Measurements from ENCODE around the gene HDGFL2.

The HDGFL2 gene

GRCh38 chr19:4443188-4443587 is 28.9 kb upstream of the HDGFL2 start:
- Histone ChIP-seq H3K4me3 (ENCODE audit: low read depth, low read length) (no peak overlapping the region), H3K27me3 (ENCODE audit: insufficient read depth, low read depth, severe bottlenecking) (no peaks in the 10 kb centered on the region), H3K9me3 (ENCODE audit: severe bottlenecking) (no peaks in the 10 kb centered on the region), H3K27ac (no peak overlapping the region), H3K36me3 (peaks cover 95% of the 10 kb centered on the region)
- DNase-seq, result no peak
- TF ChIP-seq CTCF (IDR thresholded peaks at IDR 0.05; ENCODE audit: low read depth, low read length), result no peak

- TF ChIP-seq CTCF (IDR thresholded peaks at IDR 0.05; ENCODE audit: low read depth, low read length), result no peak
- Histone ChIP-seq H3K36me3 (peaks cover 97% of the 10 kb centered on the region), H3K9me3 (ENCODE audit: severe bottlenecking) (no peaks in the 10 kb centered on the region), H3K27me3 (ENCODE audit: insufficient read depth, low read depth, severe bottlenecking) (no peaks in the 10 kb centered on the region), H3K27ac (no peak overlapping the region), H3K4me3 (ENCODE audit: low read depth, low read length) (no peak overlapping the region)
- DNase-seq, result no peak
These were observed 27.9 kb upstream of the HDGFL2 start for GRCh38 chr19:4443966-4444764.

GRCh38 chr19:4444765-4445741 is 27.0 kb upstream of the HDGFL2 start:
- H3K9me3 ChIP-seq (ENCODE audit: severe bottlenecking), result no peaks in the 10 kb centered on the region
- TF ChIP-seq CTCF (IDR thresholded peaks at IDR 0.05; ENCODE audit: low read depth, low read length), result no peak
- no peak for DNase-seq
- no peak overlapping the region for H3K27ac ChIP-seq
- no peak overlapping the region for H3K4me3 ChIP-seq (ENCODE audit: low read depth, low read length)
- peaks cover 92% of the 10 kb centered on the region for H3K36me3 ChIP-seq
- H3K27me3 ChIP-seq (ENCODE audit: insufficient read depth, low read depth, severe bottlenecking), result no peaks in the 10 kb centered on the region

- Histone ChIP-seq H3K27ac (no peak overlapping the region), H3K36me3 (peaks cover 90% of the 10 kb centered on the region), H3K27me3 (ENCODE audit: insufficient read depth, low read depth, severe bottlenecking) (no peaks in the 10 kb centered on the region), H3K9me3 (ENCODE audit: severe bottlenecking) (no peaks in the 10 kb centered on the region), H3K4me3 (ENCODE audit: low read depth, low read length) (no peak overlapping the region)
- TF ChIP-seq CTCF (IDR thresholded peaks at IDR 0.05; ENCODE audit: low read depth, low read length), result no peak
- DNase-seq, result no peak
These were observed 26.0 kb upstream of the HDGFL2 start for GRCh38 chr19:4445963-4446703.

- H3K4me3 ChIP-seq (ENCODE audit: low read depth, low read length), result no peak overlapping the region
- no peak for DNase-seq
- no peak for TF ChIP-seq CTCF (IDR thresholded peaks at IDR 0.05; ENCODE audit: low read depth, low read length)
- no peaks in the 10 kb centered on the region for H3K27me3 ChIP-seq (ENCODE audit: insufficient read depth, low read depth, severe bottlenecking)
- H3K36me3 ChIP-seq, result peaks cover 90% of the 10 kb centered on the region
- no peaks in the 10 kb centered on the region for H3K9me3 ChIP-seq (ENCODE audit: severe bottlenecking)
- H3K27ac ChIP-seq, result no peak overlapping the region; the same call in 1 of the 2 replicates
These were observed 25.3 kb upstream of the HDGFL2 start for GRCh38 chr19:4446704-4447200.
